Measurements from ENCODE around the gene WNT2B. TPM values are rescaled to one million over a fixed set of nuclear protein-coding genes. Genes with fewer than 3 reads are reported as not detected.

WNT2B gene
- total RNA-seq, 1 experiment from 2014 or later: 0.68 TPM

DNA sequence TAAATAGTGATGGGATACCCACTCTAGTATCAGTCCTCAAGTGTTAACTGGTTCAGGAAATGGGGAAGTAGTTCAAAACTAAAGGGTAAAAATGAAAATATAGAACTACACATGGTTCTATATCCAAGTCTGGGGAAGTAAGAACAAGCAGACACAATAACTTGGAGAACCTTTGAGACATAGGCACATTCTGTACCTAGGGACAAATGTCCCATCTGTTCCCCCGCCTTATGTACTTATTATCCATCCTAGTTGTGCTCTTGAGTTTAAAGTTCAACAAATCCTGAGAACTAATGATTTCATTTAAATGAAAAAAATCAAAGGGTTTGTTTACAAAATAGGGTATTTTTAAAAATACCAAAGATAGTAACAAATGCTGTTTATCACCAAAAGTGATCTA is 32.5 kb downstream of the WNT2B start:
- H3K27ac Mint-ChIP-seq: no peak overlapping the region
- no peak overlapping the region for H2BK12ac ChIP-seq (ENCODE audit: insufficient read length, low read depth, low read length)
- H3K23ac ChIP-seq (ENCODE audit: insufficient read length, low read depth, low read length): no peak overlapping the region
- H3K27ac ChIP-seq (ENCODE audit: insufficient read length, low read depth, low read length): no peak overlapping the region
- no peak overlapping the region for H2BK15ac ChIP-seq (ENCODE audit: low read depth, low read length)
- H3K56ac ChIP-seq (ENCODE audit: insufficient read length, low read depth, low read length): no peak overlapping the region
- no peak overlapping the region for H2AK5ac ChIP-seq (ENCODE audit: insufficient read length, low read length)
- H3K9ac ChIP-seq (ENCODE audit: extremely low read depth, insufficient read length, low read length): no peak overlapping the region
- H3K4me3 Mint-ChIP-seq: no peak overlapping the region
- no peak overlapping the region for H3K4me2 ChIP-seq (ENCODE audit: insufficient read depth, insufficient read length, low read length)
- H4K20me1 ChIP-seq (ENCODE audit: control insufficient read depth, insufficient read depth, insufficient read length): no peaks in the 10 kb centered on the region
- TF ChIP-seq, protein P1, sequence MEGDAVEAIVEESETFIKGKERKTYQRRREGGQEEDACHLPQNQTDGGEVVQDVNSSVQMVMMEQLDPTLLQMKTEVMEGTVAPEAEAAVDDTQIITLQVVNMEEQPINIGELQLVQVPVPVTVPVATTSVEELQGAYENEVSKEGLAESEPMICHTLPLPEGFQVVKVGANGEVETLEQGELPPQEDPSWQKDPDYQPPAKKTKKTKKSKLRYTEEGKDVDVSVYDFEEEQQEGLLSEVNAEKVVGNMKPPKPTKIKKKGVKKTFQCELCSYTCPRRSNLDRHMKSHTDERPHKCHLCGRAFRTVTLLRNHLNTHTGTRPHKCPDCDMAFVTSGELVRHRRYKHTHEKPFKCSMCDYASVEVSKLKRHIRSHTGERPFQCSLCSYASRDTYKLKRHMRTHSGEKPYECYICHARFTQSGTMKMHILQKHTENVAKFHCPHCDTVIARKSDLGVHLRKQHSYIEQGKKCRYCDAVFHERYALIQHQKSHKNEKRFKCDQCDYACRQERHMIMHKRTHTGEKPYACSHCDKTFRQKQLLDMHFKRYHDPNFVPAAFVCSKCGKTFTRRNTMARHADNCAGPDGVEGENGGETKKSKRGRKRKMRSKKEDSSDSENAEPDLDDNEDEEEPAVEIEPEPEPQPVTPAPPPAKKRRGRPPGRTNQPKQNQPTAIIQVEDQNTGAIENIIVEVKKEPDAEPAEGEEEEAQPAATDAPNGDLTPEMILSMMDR (conservative IDR thresholded peaks at IDR 0.05): no peak
- no peak overlapping the region for H3T11ph ChIP-seq (ENCODE audit: low read length)
- no peaks in the 10 kb centered on the region for H3K27me3 Mint-ChIP-seq (ENCODE audit: low read depth)
- H2AFZ ChIP-seq (ENCODE audit: low read length): no peak overlapping the region
- H3K4me1 ChIP-seq (ENCODE audit: insufficient read depth, low read length): no peaks in the 10 kb centered on the region
- H3K36me3 Mint-ChIP-seq (ENCODE audit: insufficient read depth in 1 of 3, low read depth in 3 of 3): peaks cover 0 to 5% (median 4%) of the 10 kb centered on the region in 3 experiments; a peak in 1 of 7 replicates
- no peaks in the 10 kb centered on the region for H3K79me2 ChIP-seq (ENCODE audit: insufficient read depth, low read length)
- H3K23me2 ChIP-seq (ENCODE audit: insufficient read length, low read depth, low read length, poor library complexity, severe bottlenecking): no peaks in the 10 kb centered on the region
- H3K4me1 Mint-ChIP-seq: no peaks in the 10 kb centered on the region
- H2BK5ac ChIP-seq (ENCODE audit: insufficient read length, low read length): no peak overlapping the region
- WGBS (ENCODE audit: extremely low coverage, insufficient read length, low lambda C conversion rate): no CpG with 5 or more reads among the region's 1 CpG
- H2BK20ac ChIP-seq (ENCODE audit: low read depth, low read length, poor library complexity, severe bottlenecking): no peak overlapping the region
- H3K4ac ChIP-seq (ENCODE audit: low read depth, low read length): no peak overlapping the region
- H4K5ac ChIP-seq (ENCODE audit: insufficient read length, low read depth, low read length): no peak overlapping the region
- H3K9me3 Mint-ChIP-seq: no peaks in the 10 kb centered on the region
- H2BK120ac ChIP-seq (ENCODE audit: low read depth, low read length, poor library complexity, severe bottlenecking): no peak overlapping the region
- no peak overlapping the region for H3K18ac ChIP-seq (ENCODE audit: insufficient read length, low read depth, low read length)
- no peaks in the 10 kb centered on the region for H3K9me3 ChIP-seq (ENCODE audit: control insufficient read depth, low read depth, low read length)
- no peak overlapping the region for H4K8ac ChIP-seq (replicated peaks; ENCODE audit: insufficient read length, low read depth, low read length)
- H4K91ac ChIP-seq (ENCODE audit: insufficient read length, low read depth, low read length): no peak overlapping the region
- no peaks in the 10 kb centered on the region for H3K79me1 ChIP-seq (ENCODE audit: insufficient read depth, low read depth, low read length, poor library complexity, severe bottlenecking)
- H3K27me3 ChIP-seq (ENCODE audit: insufficient read depth, low read length): no peaks in the 10 kb centered on the region
- H3K14ac ChIP-seq (ENCODE audit: insufficient read depth, low read length): no peak overlapping the region
- no peak for DNase-seq
